Right atrium auricular region (tissue), 2 donors: ENCODE results near the gene RBPJL. TPM values are rescaled to one million over a fixed set of nuclear protein-coding genes. Genes with fewer than 3 reads are reported as not detected.

ENCODE experiments used
- DNase-seq: peaks from one replicate; pipeline ENCODE4 v3.0.0-alpha.2; 2019; ENCODE audit warnings: low spot score
- H3K27ac ChIP-seq, 2 donors: fragments of 200-600 bp; sonication (generic); 1 replicate in 1 of 2; 2 replicates in 1 of 2; pipeline ENCODE4 v1.5.1; 2016 to 2019
- H3K27me3 ChIP-seq, 2 donors: fragments of 200-600 bp; sonication (generic); one replicate each; pipeline versions ENCODE4 v1.5.1 to v1.6.0; 2017 to 2019
- H3K36me3 ChIP-seq: fragments of 200-600 bp; sonication (generic); one replicate; pipeline ENCODE4 v1.5.1; 2016
- H3K4me1 ChIP-seq, 2 donors: fragments of 200-600 bp; sonication (generic); one replicate each; pipeline versions ENCODE4 v1.5.1 to v1.6.0; 2017 to 2019
- H3K4me3 ChIP-seq, 2 donors: fragments of 200-600 bp; sonication (generic); 1 replicate in 1 of 2; 2 replicates in 1 of 2; pipeline ENCODE4 v1.5.1; 2017 to 2019; ENCODE audit warnings: mild to moderate bottlenecking in 1 of 2, moderate library complexity in 1 of 2
- H3K9me3 ChIP-seq, 2 donors: fragments of 200-600 bp; sonication (generic); one replicate each; pipeline ENCODE4 v1.5.1; 2019
- CTCF ChIP-seq, 2 donors: fragments of 200-600 bp; sonication (generic); IDR thresholded peaks; one replicate each; pipeline ENCODE4 v1.5.1; 2019; ENCODE audit warnings: antibody characterized with exemption in 2 of 2
- total RNA-seq, 2 donors: library from RNA; depleted of rRNA; stranded (reverse); fragments of >200 nt; gene quantifications; one replicate each; pipeline ENCODE4 v1.1.0, GENCODE V29; 2016

Gene RBPJL
- total RNA-seq, 2 donors from 2014 or later = not detected

- peak overlapping the region in 1 of 2 donors; percentile 60 for H3K4me3 ChIP-seq
- TF ChIP-seq CTCF (IDR thresholded peaks at IDR 0.05) = no peak
- no peak overlapping the region for H3K27ac ChIP-seq
- no peak for DNase-seq
- peaks cover 0 to 12% of the 10 kb centered on the region in 2 donors for H3K4me1 ChIP-seq
- no peaks in the 10 kb centered on the region for H3K9me3 ChIP-seq
- H3K27me3 ChIP-seq = no peaks in the 10 kb centered on the region
- H3K36me3 ChIP-seq = no peaks in the 10 kb centered on the region
Observed at GRCh38 chr20:45294003-45294368, 12.7 kb upstream of the RBPJL start.

GRCh38 chr20:45294659-45295058 is 12.0 kb upstream of the RBPJL start:
- TF ChIP-seq CTCF (IDR thresholded peaks at IDR 0.05) = no peak

GRCh38 chr20:45297786-45298497 is 8.7 kb upstream of the RBPJL start:
- no peaks in the 10 kb centered on the region for H3K27me3 ChIP-seq
- no peak overlapping the region for H3K27ac ChIP-seq
- H3K36me3 ChIP-seq = no peaks in the 10 kb centered on the region
- no peak for TF ChIP-seq CTCF (IDR thresholded peaks at IDR 0.05)
- no peak overlapping the region for H3K4me3 ChIP-seq
- H3K9me3 ChIP-seq = no peaks in the 10 kb centered on the region
- no peak for DNase-seq
- H3K4me1 ChIP-seq = peaks cover 0 to 11% of the 10 kb centered on the region in 2 donors

More at GRCh38 chr20:45294659-45295058, 12.0 kb upstream of the RBPJL start:
- DNase-seq = no peak
- Histone ChIP-seq H3K4me1 (peaks cover 0 to 12% of the 10 kb centered on the region in 2 donors), H3K9me3 (no peaks in the 10 kb centered on the region), H3K27ac (no peak overlapping the region), H3K36me3 (no peaks in the 10 kb centered on the region), H3K27me3 (no peaks in the 10 kb centered on the region), H3K4me3 (no peak overlapping the region)

DNA sequence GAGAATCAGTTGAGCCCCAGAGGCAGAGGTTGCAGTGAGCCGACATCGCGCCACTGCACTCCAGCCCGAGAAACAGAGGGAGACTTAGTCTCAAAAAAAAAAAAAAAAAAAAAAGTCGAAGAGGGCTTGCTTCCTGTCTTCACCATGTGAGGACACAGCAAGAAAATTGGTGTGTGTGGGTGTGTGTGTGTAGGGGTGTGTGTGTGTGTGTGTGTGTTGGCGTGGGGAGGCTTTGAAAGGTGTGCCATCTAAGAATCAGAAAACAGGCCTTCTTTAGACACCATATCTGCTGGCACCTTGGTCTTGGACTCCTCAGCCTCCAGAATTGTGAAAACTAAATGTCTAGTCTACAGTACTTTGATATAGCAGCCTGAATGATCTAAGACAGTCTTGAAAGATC is 6.9 kb upstream of the RBPJL start:
- H3K9me3 ChIP-seq = no peaks in the 10 kb centered on the region
- H3K4me1 ChIP-seq = no peaks in the 10 kb centered on the region
- no peak overlapping the region for H3K27ac ChIP-seq
- TF ChIP-seq CTCF (IDR thresholded peaks at IDR 0.05) = no peak
- no peak for DNase-seq
- no peaks in the 10 kb centered on the region for H3K36me3 ChIP-seq
- H3K4me3 ChIP-seq = no peak overlapping the region
- no peaks in the 10 kb centered on the region for H3K27me3 ChIP-seq

- Histone ChIP-seq H3K27ac (no peak overlapping the region), H3K36me3 (no peaks in the 10 kb centered on the region), H3K4me3 (no peak overlapping the region), H3K9me3 (no peaks in the 10 kb centered on the region), H3K4me1 (no peaks in the 10 kb centered on the region), H3K27me3 (no peaks in the 10 kb centered on the region)
- no peak for DNase-seq
- no peak for TF ChIP-seq CTCF (IDR thresholded peaks at IDR 0.05)
Observed at GRCh38 chr20:45300961-45301360, 5.7 kb upstream of the RBPJL start.

- DNase-seq = no peak
- Histone ChIP-seq H3K4me1 (peaks cover 0 to 6% of the 10 kb centered on the region in 2 donors), H3K9me3 (no peaks in the 10 kb centered on the region), H3K36me3 (no peaks in the 10 kb centered on the region), H3K4me3 (no peak overlapping the region), H3K27ac (no peak overlapping the region), H3K27me3 (no peaks in the 10 kb centered on the region)
- no peak for TF ChIP-seq CTCF (IDR thresholded peaks at IDR 0.05)
Observed at GRCh38 chr20:45301824-45302271, 4.8 kb upstream of the RBPJL start.
